ENCODE measurements around the gene TTYH2. TPM values are rescaled to one million over a fixed set of nuclear protein-coding genes. Genes with fewer than 3 reads are reported as not detected.

The TTYH2 gene
- total RNA-seq, 6 experiments from 2014 or later = 0.60 to 1.8 (median 1.3) TPM

- no peaks in the 10 kb centered on the region for H3K36me3 ChIP-seq
- ATAC-seq = no peak
- intact Hi-C loops (cut with DNase I) = loop anchor here in 1 of 2 donors (10.0 kb wide), 1 partner anchor 736 kb away; no protein-coding TSS in a partner anchor
- H3K27ac ChIP-seq = no peak overlapping the region
- WGBS (ENCODE audit: insufficient coverage, low coverage, low lambda C conversion rate, missing lambda C conversion rate) = 56% methylated on average over 1 of the region's 1 CpG
- H3K9me3 ChIP-seq = no peaks in the 10 kb centered on the region
- no peaks in the 10 kb centered on the region for H3K4me1 ChIP-seq
- H3K27me3 ChIP-seq = no peaks in the 10 kb centered on the region
- DNase-seq = no peak
- no peak overlapping the region for H3K4me3 ChIP-seq
- TF ChIP-seq CTCF (IDR thresholded peaks at IDR 0.05) (no peak), POLR2A (IDR thresholded peaks at IDR 0.05) (no peak)
Observed at GRCh38 chr17:74170924-74171323, 42.4 kb upstream of the TTYH2 start.

- Histone ChIP-seq H3K27ac (no peak overlapping the region), H3K27me3 (no peaks in the 10 kb centered on the region), H3K9me3 (no peaks in the 10 kb centered on the region), H3K4me3 (no peak overlapping the region), H3K4me1 (no peaks in the 10 kb centered on the region), H3K36me3 (no peaks in the 10 kb centered on the region)
- intact Hi-C loops (cut with DNase I) = loop anchor here in 1 of 2 donors (10.0 kb wide), 1 partner anchor 738 kb away; no protein-coding TSS in a partner anchor
- TF ChIP-seq CTCF (IDR thresholded peaks at IDR 0.05) (no peak), POLR2A (IDR thresholded peaks at IDR 0.05) (no peak)
- 28% methylated on average over 3 of the region's 3 CpGs for WGBS (ENCODE audit: insufficient coverage, low coverage, low lambda C conversion rate, missing lambda C conversion rate)
- DNase-seq = no peak
- no peak for ATAC-seq
Observed at GRCh38 chr17:74172700-74173099, 40.7 kb upstream of the TTYH2 start.

- TF ChIP-seq POLR2A (IDR thresholded peaks at IDR 0.05) (no peak), CTCF (IDR thresholded peaks at IDR 0.05) (peak; percentile 68 to 80 (median 74))
- intact Hi-C loops (cut with DNase I) = loop anchor here in 1 of 2 donors (10.0 kb wide), 1 partner anchor 742 kb away; no protein-coding TSS in a partner anchor
- peak in 2 of 3 donors; percentile 60 for DNase-seq
Observed at GRCh38 chr17:74176546-74177001, 36.8 kb upstream of the TTYH2 start.

GRCh38 chr17:74177018-74177450 lies 36.3 kb upstream of the TTYH2 start:
- Histone ChIP-seq H3K9me3 (no peaks in the 10 kb centered on the region), H3K27me3 (no peaks in the 10 kb centered on the region), H3K4me1 (no peaks in the 10 kb centered on the region), H3K36me3 (no peaks in the 10 kb centered on the region), H3K27ac (no peak overlapping the region), H3K4me3 (no peak overlapping the region)
- no peak for TF ChIP-seq CTCF (IDR thresholded peaks at IDR 0.05)
- TF ChIP-seq POLR2A (IDR thresholded peaks at IDR 0.05) = no peak
- intact Hi-C loops (cut with DNase I) = loop anchor here in 1 of 2 donors (10.0 kb wide), 1 partner anchor 742 kb away; no protein-coding TSS in a partner anchor
- ATAC-seq = no peak
- WGBS (ENCODE audit: insufficient coverage, low coverage, low lambda C conversion rate, missing lambda C conversion rate) = 0% methylated on average over 1 of the region's 1 CpG
- DNase-seq = no peak

More at GRCh38 chr17:74176546-74177001, 36.8 kb upstream of the TTYH2 start:
- ATAC-seq = peak; percentile 79 to 91 (median 89)
- Histone ChIP-seq H3K4me1 (no peaks in the 10 kb centered on the region), H3K9me3 (no peaks in the 10 kb centered on the region), H3K36me3 (no peaks in the 10 kb centered on the region), H3K4me3 (no peak overlapping the region), H3K27ac (no peak overlapping the region), H3K27me3 (no peaks in the 10 kb centered on the region)
- WGBS (ENCODE audit: insufficient coverage, low coverage, low lambda C conversion rate, missing lambda C conversion rate) = 19% methylated on average over 7 of the region's 10 CpGs

Data from right lobe of liver (tissue), 6 donors.